ENCODE measurements around the gene VWA8. TPM values are rescaled to one million over a fixed set of nuclear protein-coding genes. Genes with fewer than 3 reads are reported as not detected.

The VWA8 gene
- total and polyA plus RNA-seq, 12 donors = 7.5 to 71.6 (median 54.3) TPM

- no peaks in the 10 kb centered on the region for H3K9me3 ChIP-seq
- 24 to 30% methylated on average over 4 of the region's 4 CpGs for WGBS, 2 donors
- DNase-seq = peak; percentile 13 to 35
- no peak for TF ChIP-seq CTCF (IDR thresholded peaks at IDR 0.05)
- H3K27ac ChIP-seq = peak overlapping the region in 7 of 10 donors; percentile 33 to 79 (median 62)
- H3K4me3 ChIP-seq = no peak overlapping the region
- H3K27me3 ChIP-seq = no peaks in the 10 kb centered on the region
- no peaks in the 10 kb centered on the region for H3K36me3 ChIP-seq
- peaks cover 2 to 58% (median 34%) of the 10 kb centered on the region in 9 donors for H3K4me1 ChIP-seq
- intact Hi-C loops (cut with DNase I) = loop anchor here in 1 of 10 donors (10.0 kb wide), 1 partner anchor 256 kb away; the partner anchor contains the start of gene VWA8
- ATAC-seq = peak; percentile 60 to 77 (median 73)
Measured at GRCh38 chr13:41708713-41709112, 252.2 kb downstream of the VWA8 start.

GRCh38 chr13:41707194-41707821 is 253.6 kb downstream of the VWA8 start:
- ATAC-seq (peak in 6 of 8 donors; percentile 27 to 72 (median 42)), DNase-seq (no peak)
- intact Hi-C loops (cut with DNase I) = loop anchor here in 1 of 10 donors (10.0 kb wide), 1 partner anchor 257 kb away; the partner anchor contains the start of gene VWA8
- peak overlapping the region in 7 of 10 donors; percentile 39 to 79 (median 62) for H3K27ac ChIP-seq
- no peaks in the 10 kb centered on the region for H3K36me3 ChIP-seq
- no peaks in the 10 kb centered on the region for H3K9me3 ChIP-seq
- 21 to 22% methylated on average over 1 of the region's 1 CpG for WGBS, 2 donors
- no peak for TF ChIP-seq CTCF (IDR thresholded peaks at IDR 0.05)
- peaks cover 2 to 51% (median 39%) of the 10 kb centered on the region in 9 donors for H3K4me1 ChIP-seq
- no peaks in the 10 kb centered on the region for H3K27me3 ChIP-seq
- no peak overlapping the region for H3K4me3 ChIP-seq

GRCh38 chr13:41706152-41706551 is 254.8 kb downstream of the VWA8 start:
- TF ChIP-seq CTCF (IDR thresholded peaks at IDR 0.05) = no peak
- Histone ChIP-seq H3K9me3 (no peaks in the 10 kb centered on the region), H3K27me3 (no peaks in the 10 kb centered on the region), H3K27ac (peak overlapping the region in 8 of 10 donors; percentile 13 to 79 (median 59)), H3K4me3 (no peak overlapping the region), H3K4me1 (peaks cover 4 to 58% (median 47%) of the 10 kb centered on the region in 9 donors), H3K36me3 (no peaks in the 10 kb centered on the region)
- no peak for DNase-seq
- intact Hi-C loops (cut with DNase I) = loop anchor here in 1 of 10 donors (10.0 kb wide), 1 partner anchor 259 kb away; the partner anchor contains the start of gene VWA8
- ATAC-seq = peak in 7 of 8 donors; percentile 27 to 89 (median 64)
- 44 to 51% methylated on average over 1 of the region's 1 CpG for WGBS, 2 donors

- Histone ChIP-seq H3K9me3 (no peaks in the 10 kb centered on the region), H3K4me1 (peaks cover 7 to 51% (median 38%) of the 10 kb centered on the region in 9 donors), H3K4me3 (no peak overlapping the region), H3K36me3 (peaks cover 0 to 16% (median 0%) of the 10 kb centered on the region in 9 donors), H3K27ac (no peak overlapping the region), H3K27me3 (no peaks in the 10 kb centered on the region)
- intact Hi-C loops (cut with DNase I) = loop anchor here in 1 of 10 donors (10.0 kb wide), 1 partner anchor 262 kb away; the partner anchor contains the start of gene VWA8
- ATAC-seq (no peak), DNase-seq (no peak)
- no peak for TF ChIP-seq CTCF (IDR thresholded peaks at IDR 0.05)
- 91 to 95% methylated on average over 2 of the region's 2 CpGs for WGBS, 2 donors
Measured at GRCh38 chr13:41702540-41702939, 258.4 kb downstream of the VWA8 start.

Data from heart right ventricle (tissue), 16 donors.